HepG2 (cell line): ENCODE data around the gene ANGPTL2. TPM values are rescaled to one million over a fixed set of nuclear protein-coding genes. Genes with fewer than 3 reads are reported as not detected.

Experiments
- ATAC-seq: fragments of 200-7000 bp; cut with Tn5 transposase; 3 replicates; pipeline ENCODE4 v1.9.1; 2020; ENCODE audit warnings: mild to moderate bottlenecking, moderate library complexity
- BruUV-seq: library from RNA; stranded (reverse); fragments of 400-500 nt; replicated peaks from 2 replicates; lab custom pipeline; 2021; lab: Mats Ljungman, UMichigan
- CTCF ChIA-PET: fragments of 300-600 bp; formaldehyde crosslinking; extraction: SDS; loops from one replicate; lab custom pipeline; 2021; ENCODE audit warnings: low total read pairs, inconsistent platforms, low intra/inter-chr PET ratio; lab: Yijun Ruan, JAX
- POLR2A ChIA-PET: fragments of 350-600 bp; sonication (Branson Sonifier 250); formaldehyde crosslinking; loops from one replicate; lab custom pipeline; 2020; ENCODE audit warnings: antibody characterized with exemption, inconsistent platforms; lab: Yijun Ruan, JAX
- DNase-seq: peaks from one replicate; pipeline ENCODE4 v3.0.0-alpha.2; 2015; ENCODE audit warnings: low spot score
- FAIRE-seq: peaks from 3 replicates; lab custom pipeline; 2011; peaks lifted over from hg19 to GRCh38; lab: Jason Lieb, UNC
- H2AFZ ChIP-seq: one replicate; pipeline ENCODE4 v1.6.1; 2011; ENCODE audit warnings: low read length, inconsistent platforms
- H3K27ac ChIP-seq: fragments of 300-600 bp; 3 replicates; pipeline ENCODE4 v1.8.0; 2011; ENCODE audit warnings: mixed run types, mild to moderate bottlenecking, mixed read lengths, low read length, inconsistent platforms; ENCODE audit not compliant: insufficient read depth; ENCODE audit errors: extremely low read length
- H3K27me3 ChIP-seq, 2 experiments: fragments of 200-600 bp in 1 of 2; 2 replicates in 1 of 2; 3 replicates in 1 of 2; pipeline versions ENCODE4 v1.6.0 to v1.8.0; 2011; ENCODE audit warnings: low read length in 2 of 2, mild to moderate bottlenecking in 2 of 2, moderate library complexity in 2 of 2, inconsistent platforms in 1 of 2; ENCODE audit not compliant: insufficient read depth in 2 of 2, control insufficient read depth in 1 of 2
- H3K36me3 ChIP-seq, 2 experiments: fragments of 200-600 bp in 1 of 2; replicated peaks in 1 of 2; 2 replicates in 1 of 2; 3 replicates in 1 of 2; pipeline versions ENCODE4 v1.5.1 to v1.8.0; 2011; ENCODE audit warnings: low read length in 2 of 2, inconsistent platforms in 1 of 2; ENCODE audit not compliant: insufficient read depth in 2 of 2, control insufficient read depth in 1 of 2
- H3K4me1 ChIP-seq: 2 replicates; pipeline ENCODE4 v1.5.1; 2012; ENCODE audit warnings: low read length, inconsistent platforms; ENCODE audit not compliant: insufficient read depth
- H3K4me2 ChIP-seq: 2 replicates; pipeline ENCODE4 v1.6.0; 2011; ENCODE audit warnings: low read depth, low read length, inconsistent platforms
- H3K4me3 ChIP-seq, 3 experiments: fragments of 200-600 bp in 1 of 3; sonication (generic), shearing (Covaris generic) in 1 of 3; replicated peaks in 1 of 3; 2 replicates each; pipeline ENCODE4 v1.5.1; 2011 to 2016; ENCODE audit warnings: low read length in 3 of 3, inconsistent platforms in 2 of 3, low read depth in 2 of 3, mild to moderate bottlenecking in 2 of 3, control low read depth in 1 of 3, mixed read lengths in 1 of 3; ENCODE audit not compliant: insufficient read depth in 1 of 3
- H3K79me2 ChIP-seq: one replicate; pipeline ENCODE4 v1.6.1; 2011; ENCODE audit warnings: low read length, inconsistent platforms; ENCODE audit not compliant: insufficient read depth
- H3K9ac ChIP-seq: 2 replicates; pipeline ENCODE4 v1.6.0; 2011; ENCODE audit warnings: mild to moderate bottlenecking, low read depth, low read length, inconsistent platforms; ENCODE audit not compliant: insufficient read depth
- H3K9me3 ChIP-seq: 2 replicates; pipeline ENCODE4 v1.5.1; 2012; ENCODE audit warnings: mild to moderate bottlenecking, low read length
- H4K20me1 ChIP-seq: 2 replicates; pipeline ENCODE4 v1.6.0; 2011; ENCODE audit warnings: inconsistent platforms, mild to moderate bottlenecking, low read length, moderate library complexity; ENCODE audit not compliant: insufficient read depth
- AGO1 ChIP-seq: fragments of 200-400 bp; formaldehyde crosslinking; IDR thresholded peaks from 2 replicates; pipeline ENCODE4 v1.6.1; 2017; ENCODE audit warnings: mild to moderate bottlenecking, low read depth, low read length, moderate library complexity; ENCODE audit not compliant: poor library complexity, severe bottlenecking
- HES4 ChIP-seq: sonication (generic); formaldehyde crosslinking; IDR thresholded peaks from 2 replicates; pipeline ENCODE4 v1.9.0; 2021; ENCODE audit warnings: mild to moderate bottlenecking, missing genetic modification reagents, borderline replicate concordance
- HMGA1 ChIP-seq: sonication (generic); formaldehyde crosslinking; conservative IDR thresholded peaks from 2 replicates; pipeline ENCODE4 v1.4.0; 2020; ENCODE audit warnings: missing genetic modification reagents
- KMT2B ChIP-seq: IDR thresholded peaks from 2 replicates; pipeline ENCODE4 v1.6.1; 2016; ENCODE audit warnings: missing genetic modification reagents, missing compliant biosample characterization
- MZF1 ChIP-seq: sonication (generic); formaldehyde crosslinking; IDR thresholded peaks from 2 replicates; pipeline ENCODE4 v1.8.1; 2023; ENCODE audit warnings: mild to moderate bottlenecking, missing genetic modification reagents, borderline replicate concordance
- PRDM10 ChIP-seq: sonication (generic); formaldehyde crosslinking; IDR thresholded peaks from 2 replicates; pipeline ENCODE4 v1.4.0; 2020; ENCODE audit warnings: low read depth, missing genetic modification reagents
- PTBP1 ChIP-seq: fragments of 200-400 bp; formaldehyde crosslinking; IDR thresholded peaks from 2 replicates; pipeline ENCODE4 v1.6.1; 2018; ENCODE audit warnings: low read length, low read depth; ENCODE audit not compliant: poor library complexity, severe bottlenecking
- RFX3 ChIP-seq: IDR thresholded peaks from 2 replicates; pipeline ENCODE4 v1.6.1; 2016; ENCODE audit warnings: missing biosample characterization, missing genetic modification reagents
- SMAD1 ChIP-seq: sonication (generic); formaldehyde crosslinking; IDR thresholded peaks from 2 replicates; pipeline ENCODE4 v1.4.0; 2020; ENCODE audit warnings: missing genetic modification reagents, low read depth, mild to moderate bottlenecking, borderline replicate concordance
- STAT6 ChIP-seq: sonication (generic); formaldehyde crosslinking; IDR thresholded peaks from 2 replicates; pipeline ENCODE4 v1.4.0; 2020; ENCODE audit warnings: missing genetic modification reagents, mild to moderate bottlenecking, borderline replicate concordance
- ZNF124 ChIP-seq: sonication (generic); formaldehyde crosslinking; IDR thresholded peaks from 2 replicates; pipeline ENCODE4 v1.4.0; 2020; ENCODE audit warnings: missing genetic modification reagents
- ZNF292 ChIP-seq: sonication (generic); formaldehyde crosslinking; IDR thresholded peaks from 2 replicates; pipeline ENCODE4 v1.8.1; 2022; ENCODE audit warnings: mild to moderate bottlenecking, low read depth, missing genetic modification reagents, borderline replicate concordance
- ZNF367 ChIP-seq: sonication (generic); formaldehyde crosslinking; IDR thresholded peaks from 2 replicates; pipeline ENCODE4 v1.4.0; 2020; ENCODE audit warnings: missing genetic modification reagents, borderline replicate concordance
- ZNF563 ChIP-seq: sonication (generic); formaldehyde crosslinking; IDR thresholded peaks from 2 replicates; pipeline ENCODE4 v1.8.0; 2022; ENCODE audit warnings: mild to moderate bottlenecking, moderate library complexity, missing genetic modification reagents
- ZNF761 ChIP-seq: sonication (generic); formaldehyde crosslinking; conservative IDR thresholded peaks from 2 replicates; pipeline ENCODE4 v1.4.0; 2020; ENCODE audit warnings: mild to moderate bottlenecking, missing genetic modification reagents
- ZSCAN21 ChIP-seq: sonication (generic); formaldehyde crosslinking; IDR thresholded peaks from 2 replicates; pipeline ENCODE4 v1.8.0; 2022; ENCODE audit warnings: mild to moderate bottlenecking, missing genetic modification reagents, moderate library complexity, borderline replicate concordance
- WGBS: methylation state at CpG from one replicate; pipeline ENCODE4 v1.1.6; 2017; ENCODE audit warnings: low lambda C conversion rate; 5-methylcytosine and 5-hydroxymethylcytosine counted together
- in situ Hi-C: cut with HindIII; loops from 2 replicates; pipeline ENCODE4 v1.10.0; 2017; ENCODE audit warnings: low pct_unique_long_range_greater_than_20kb; ENCODE audit not compliant: extremely low pct_ligation_motif_present
- intact Hi-C: fragments of 100-400 bp; cut with micrococcal nuclease; formaldehyde crosslinking; loops from one replicate; pipeline ENCODE4 v1.10.0; 2022; ENCODE audit not compliant: unreplicated experiment
- polyA plus RNA-seq, 8 experiments: library from polyadenylated mRNA; depleted of rRNA in 3 of 8; stranded (reverse) in 7 of 8; unstranded in 1 of 8; fragments of >200 nt; fragmentation: Illumina TruSeq in 4 of 8; extraction: Trizol in 4 of 8; gene quantifications; 2 replicates each; pipeline versions ENCODE4 v1.2.1 to v1.2.3, GENCODE V29; 2011 to 2016; ENCODE audit warnings: low read depth in 4 of 8, missing spikeins in 1 of 8, mixed read lengths in 1 of 8; ENCODE audit not compliant: insufficient read depth in 1 of 8
- total RNA-seq, 5 experiments: library from RNA; depleted of rRNA; stranded (reverse); fragments of >200 nt; fragmentation: Illumina TruSeq; extraction: Trizol; gene quantifications; 2 replicates each; pipeline ENCODE4 v1.2.3, GENCODE V29; 2016; ENCODE audit warnings: low read depth in 1 of 5

Gene ANGPTL2
- total and polyA plus RNA-seq, 2 of the 13 experiments (the other 11 are each of a cell fraction or from before 2014, with no cell fraction given) = 0.91 to 21.0 TPM

GRCh38 chr9:127079446-127080140 is 42.8 kb downstream of the ANGPTL2 start:
- Histone ChIP-seq H3K27me3 (no peaks in the 10 kb centered on the region), H3K36me3 (no peaks in the 10 kb centered on the region), H3K9me3 (no peaks in the 10 kb centered on the region), H3K4me1 (peaks cover 39% of the 10 kb centered on the region), H3K79me2 (no peaks in the 10 kb centered on the region), H3K27ac (no peak overlapping the region), H3K4me2 (no peak overlapping the region), H2AFZ (no peak overlapping the region), H3K4me3 (no peak overlapping the region), H3K9ac (no peak overlapping the region), H4K20me1 (no peaks in the 10 kb centered on the region)
- in situ Hi-C loops (no loop called here), intact Hi-C loops (no loop called here)
- BruUV-seq = no TSS peak
- ATAC-seq = no peak
- no peak for FAIRE-seq
- WGBS = 87% methylated on average over 8 of the region's 8 CpGs
- ChIA-PET POLR2A (no interaction called here), CTCF (no interaction called here)
- no peak for TF ChIP-seq ZNF761 (CRISPR knock-in tag)
- no peak for TF ChIP-seq ZNF292
- TF ChIP-seq STAT6 (CRISPR knock-in tag) = no peak
- TF ChIP-seq ZSCAN21 (CRISPR knock-in tag) = no peak
- TF ChIP-seq KMT2B (CRISPR knock-in tag) = no peak
- TF ChIP-seq ZNF124 (CRISPR knock-in tag) = no peak
- TF ChIP-seq HES4 = no peak
- no peak for TF ChIP-seq SMAD1 (CRISPR knock-in tag)
- no peak for TF ChIP-seq RFX3
- no peak for TF ChIP-seq AGO1
- TF ChIP-seq ZNF563 = no peak
- TF ChIP-seq PTBP1 = no peak
- TF ChIP-seq ZNF367 (CRISPR knock-in tag) = no peak
- TF ChIP-seq HMGA1 (CRISPR knock-in tag) = no peak
- no peak for TF ChIP-seq MZF1
- no peak for TF ChIP-seq PRDM10
- no peak for DNase-seq
